ENCODE results near the gene KLRF1. TPM values are rescaled to one million over a fixed set of nuclear protein-coding genes. Genes with fewer than 3 reads are reported as not detected.

The KLRF1 gene
- 0.16 TPM in 1 of 2 replicates, not detected in the other for total RNA-seq

DNA sequence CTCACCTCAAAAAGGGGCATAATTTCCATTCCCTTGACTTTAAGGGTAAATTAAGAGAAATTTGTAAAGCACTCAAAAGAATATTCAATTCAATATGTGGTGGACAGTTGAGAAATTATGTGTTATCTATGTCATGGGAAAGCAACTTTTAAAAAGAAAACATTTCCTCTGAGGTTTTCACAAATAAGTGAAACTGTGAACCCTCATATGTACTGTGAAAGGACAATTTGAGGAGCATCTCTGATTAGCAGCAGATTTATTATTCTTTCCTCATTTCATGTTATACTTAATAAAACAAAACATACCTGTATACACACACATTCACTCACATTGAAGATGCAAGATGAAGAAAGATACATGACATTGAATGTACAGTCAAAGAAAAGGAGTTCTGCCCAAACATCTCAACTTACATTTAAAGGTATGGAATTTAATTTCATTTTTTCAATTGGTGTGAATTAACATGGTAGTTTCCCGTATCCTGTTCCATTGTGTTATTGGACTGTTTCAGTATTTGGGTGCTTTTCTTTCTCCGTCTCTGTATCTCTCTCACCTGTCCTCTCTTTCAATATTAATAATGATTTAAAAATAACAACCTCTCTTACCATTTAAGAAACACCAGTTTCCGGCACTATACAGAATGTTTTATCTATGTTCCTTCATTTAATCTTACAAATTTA is at the start of gene KLRF1:
Gene KLRF1 (plus strand): TSS at position 273 of the 680 bp plus-strand sequence. CDS start 64 bp downstream, at position 337.

DNA sequence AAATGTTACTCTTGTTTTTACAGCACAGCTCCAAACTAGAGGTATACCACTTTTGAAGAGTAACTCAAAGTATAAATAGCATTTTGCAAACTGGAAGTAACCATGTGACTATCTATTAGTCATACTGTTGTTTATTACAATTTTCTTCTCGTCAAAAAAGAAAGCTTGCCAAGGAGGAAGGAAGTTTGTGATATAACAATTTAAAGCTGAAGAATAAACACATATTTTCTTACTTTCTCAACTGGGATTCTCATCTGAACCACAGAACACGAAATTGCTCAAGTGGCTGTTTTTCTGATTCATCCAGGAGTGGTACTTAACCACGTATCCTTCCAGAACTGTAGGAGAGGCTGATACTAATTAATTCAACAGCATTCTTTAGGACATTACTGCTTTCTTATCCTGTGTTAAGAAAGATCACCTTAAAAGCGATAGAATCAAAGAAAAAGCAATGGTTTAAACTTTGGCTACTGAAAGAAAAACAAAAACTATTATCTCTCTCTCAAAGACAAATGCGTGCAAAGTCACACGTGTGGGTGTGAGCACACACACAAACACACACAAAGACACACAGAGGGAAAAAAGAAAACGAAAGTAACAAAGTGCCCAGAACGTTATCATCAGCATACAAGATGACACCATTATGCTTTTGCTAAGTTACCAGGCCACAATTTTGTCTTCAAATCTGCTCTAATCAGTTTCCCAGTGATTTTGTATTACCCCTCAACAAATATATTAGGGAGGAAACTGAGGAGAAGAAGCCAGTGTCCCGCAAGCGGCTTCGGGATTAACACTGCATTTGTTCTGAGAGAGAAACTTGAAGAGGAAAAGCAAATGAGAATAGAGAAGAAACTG is 42.3 kb downstream of the KLRF1 start, which contains the start of gene CLEC2B:
Gene CLEC2B (minus strand): TSS at position 48 of the 855 bp plus-strand sequence.

GRCh38 chr12:9881246-9881645 is 54.0 kb downstream of the KLRF1 start, which contains the start of gene KLRF2:
TSS of gene KLRF2 (plus strand) at chr12:9881489. CDS start at chr12:9881596, 107 bp downstream.

Other genes with a start within 250 kb of the KLRF1 start
- gene KLRB1, start 219.6 kb upstream of the KLRF1 start, total RNA-seq: not detected in 2 replicates
- 4.1 and 7.0 TPM in 2 replicates for gene CLEC2D, start 157.8 kb upstream of the KLRF1 start, total RNA-seq
- not detected in 2 replicates for gene CLECL1, start 94.4 kb upstream of the KLRF1 start, total RNA-seq
- not detected in 2 replicates for gene CD69, start 66.6 kb upstream of the KLRF1 start, total RNA-seq
- 18.8 and 18.9 TPM in 2 replicates for gene CLEC2B, start 41.9 kb downstream of the KLRF1 start, total RNA-seq
- gene KLRF2, start 54.0 kb downstream of the KLRF1 start, total RNA-seq: not detected in 2 replicates
- gene CLEC2A, start 104.9 kb downstream of the KLRF1 start, total RNA-seq: not detected in 2 replicates
- 0.65 TPM in 1 of 2 replicates, not detected in the other for gene CLEC12A, start 143.9 kb downstream of the KLRF1 start, total RNA-seq
- gene CLEC1B, start 171.6 kb downstream of the KLRF1 start, total RNA-seq: not detected in 2 replicates
- under 0.01 TPM in 1 of 2 replicates, not detected in the other for gene CLEC12B, start 183.1 kb downstream of the KLRF1 start, total RNA-seq
- gene CLEC9A, start 203.2 kb downstream of the KLRF1 start, total RNA-seq: not detected in 2 replicates

Data from hair follicle dermal papilla cell (primary cell).